ENCODE results near the gene PFDN2. TPM values are rescaled to one million over a fixed set of nuclear protein-coding genes. Genes with fewer than 3 reads are reported as not detected.
A peak's percentile ranks its signal among the peaks of the same experiment; 100 is the strongest.

Gene PFDN2
- total RNA-seq, 4 donors from 2014 or later: 23.8 to 58.2 (median 30.3) TPM

DNA sequence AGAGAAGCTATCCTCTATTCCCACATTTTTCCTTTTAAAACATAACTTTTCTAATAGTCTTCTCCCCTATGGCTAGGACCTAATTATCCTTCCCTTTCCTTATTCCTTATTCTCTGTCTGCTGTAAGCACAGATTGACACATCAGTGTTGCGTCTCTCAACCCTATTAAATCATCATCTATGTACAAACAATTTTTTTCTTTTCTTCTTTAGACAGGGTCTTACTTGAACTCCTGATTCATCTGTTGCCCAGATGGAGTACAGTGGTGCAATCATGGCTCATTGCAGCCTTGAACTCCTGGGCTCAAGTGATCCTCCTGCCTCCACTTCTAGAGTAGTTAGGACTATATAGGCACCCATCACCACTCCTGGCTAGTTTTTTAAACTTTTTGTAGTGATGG, 11.4 kb downstream of the PFDN2 start:
- no peak overlapping the region for H3K27ac ChIP-seq
- H3K4me1 ChIP-seq: no peaks in the 10 kb centered on the region
- TF ChIP-seq POLR2A (IDR thresholded peaks at IDR 0.05): no peak
- no peak for TF ChIP-seq CTCF (IDR thresholded peaks at IDR 0.05)
- no peak overlapping the region for H3K4me3 ChIP-seq (replicated peaks in 1 of 3)
- peaks cover 3 to 6% of the 10 kb centered on the region in 2 donors for H3K36me3 ChIP-seq
- intact Hi-C loops (cut with DNase I): no loop called here
- DNase-seq: no peak
- H3K9me3 ChIP-seq: no peaks in the 10 kb centered on the region
- no peaks in the 10 kb centered on the region for H3K27me3 ChIP-seq
- 97 to 98% methylated on average over 1 of the region's 1 CpG for WGBS, 2 donors

DNA sequence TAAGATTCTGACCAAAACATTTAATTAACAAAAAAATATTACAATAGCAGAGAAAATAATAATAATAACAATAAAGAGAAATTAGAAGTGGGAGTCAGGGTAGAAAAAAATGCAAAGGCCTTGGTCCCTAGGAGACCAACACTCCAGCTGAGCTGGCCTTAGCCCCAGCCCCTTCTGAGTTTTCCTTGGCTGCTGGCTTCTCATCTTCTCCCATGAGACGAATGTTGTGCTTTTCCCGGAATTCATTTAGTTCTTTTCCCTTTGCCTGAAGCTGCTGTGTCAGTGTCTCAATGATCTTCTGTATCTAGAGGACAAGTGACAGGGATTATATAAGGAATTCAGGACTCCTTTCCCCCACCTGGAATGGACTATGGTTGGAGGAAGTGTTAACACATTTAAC, 17.3 kb downstream of the PFDN2 start:
- peaks cover 7 to 8% of the 10 kb centered on the region in 2 donors for H3K4me1 ChIP-seq
- no peak for TF ChIP-seq CTCF (IDR thresholded peaks at IDR 0.05)
- no peak for TF ChIP-seq POLR2A (IDR thresholded peaks at IDR 0.05)
- H3K9me3 ChIP-seq: no peaks in the 10 kb centered on the region

DNA sequence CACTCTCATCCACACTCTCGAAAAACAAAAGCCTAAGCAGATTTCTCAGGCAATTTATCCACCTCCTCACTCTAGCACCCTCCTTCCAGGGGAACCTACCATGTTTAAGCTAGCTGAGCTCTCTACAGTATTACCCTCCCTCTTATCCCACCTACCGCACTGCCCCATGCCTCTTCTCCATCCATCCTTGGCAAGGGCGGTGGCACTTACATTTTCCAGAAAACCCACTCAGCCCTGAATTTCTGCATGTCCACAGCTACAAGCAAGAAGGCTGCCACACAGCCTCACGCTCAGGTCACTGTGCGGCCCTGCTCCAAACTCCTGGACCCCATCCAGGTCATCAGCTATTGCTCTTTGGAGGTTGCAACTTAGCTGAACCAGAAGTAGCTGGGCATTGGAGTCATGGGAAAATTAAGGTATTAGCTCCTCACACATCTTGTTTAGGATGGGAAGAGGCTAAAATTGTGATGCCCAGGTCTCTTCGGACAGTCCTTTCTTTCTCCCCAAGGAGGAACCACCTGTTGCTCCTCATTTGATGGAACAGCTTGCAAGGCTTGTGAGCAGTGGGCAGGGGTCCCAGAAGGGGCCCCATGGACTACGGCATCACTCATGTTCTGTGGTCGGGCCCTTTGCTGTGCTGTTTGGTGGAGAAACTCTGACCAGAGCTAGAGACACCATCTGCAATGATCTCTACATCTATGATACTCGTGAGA, 18.6 kb downstream of the PFDN2 start:
- H3K27ac ChIP-seq: peak overlapping the region in 1 of 3 donors; percentile 54
- peak; percentile 19 to 32 for DNase-seq
- no peaks in the 10 kb centered on the region for H3K27me3 ChIP-seq
- H3K4me1 ChIP-seq: peaks cover 7 to 8% of the 10 kb centered on the region in 2 donors
- no peaks in the 10 kb centered on the region for H3K9me3 ChIP-seq
- H3K36me3 ChIP-seq: peaks cover 3 to 6% of the 10 kb centered on the region in 2 donors
- H3K4me3 ChIP-seq (replicated peaks in 1 of 3): peak overlapping the region in 2 of 3 donors; percentile 51 to 70
- TF ChIP-seq POLR2A (IDR thresholded peaks at IDR 0.05) (no peak), CTCF (IDR thresholded peaks at IDR 0.05) (no peak)
- 61 to 69% methylated on average over 9 of the region's 9 CpGs for WGBS, 2 donors
- intact Hi-C loops (cut with DNase I): loop anchor here (5.0 to 10.0 kb wide), 3 partner anchors 54 to 264 kb away; partner anchors contain the start of gene USF1

More for the DNA sequence above, 17.3 kb downstream of the PFDN2 start:
- H3K36me3 ChIP-seq: peaks cover 3 to 6% of the 10 kb centered on the region in 2 donors
- intact Hi-C loops (cut with DNase I): no loop called here
- WGBS, 2 donors: 68 to 78% methylated on average over 2 of the region's 2 CpGs
- no peak overlapping the region for H3K27ac ChIP-seq
- no peak overlapping the region for H3K4me3 ChIP-seq (replicated peaks in 1 of 3)
- no peaks in the 10 kb centered on the region for H3K27me3 ChIP-seq
- no peak for DNase-seq

DNA sequence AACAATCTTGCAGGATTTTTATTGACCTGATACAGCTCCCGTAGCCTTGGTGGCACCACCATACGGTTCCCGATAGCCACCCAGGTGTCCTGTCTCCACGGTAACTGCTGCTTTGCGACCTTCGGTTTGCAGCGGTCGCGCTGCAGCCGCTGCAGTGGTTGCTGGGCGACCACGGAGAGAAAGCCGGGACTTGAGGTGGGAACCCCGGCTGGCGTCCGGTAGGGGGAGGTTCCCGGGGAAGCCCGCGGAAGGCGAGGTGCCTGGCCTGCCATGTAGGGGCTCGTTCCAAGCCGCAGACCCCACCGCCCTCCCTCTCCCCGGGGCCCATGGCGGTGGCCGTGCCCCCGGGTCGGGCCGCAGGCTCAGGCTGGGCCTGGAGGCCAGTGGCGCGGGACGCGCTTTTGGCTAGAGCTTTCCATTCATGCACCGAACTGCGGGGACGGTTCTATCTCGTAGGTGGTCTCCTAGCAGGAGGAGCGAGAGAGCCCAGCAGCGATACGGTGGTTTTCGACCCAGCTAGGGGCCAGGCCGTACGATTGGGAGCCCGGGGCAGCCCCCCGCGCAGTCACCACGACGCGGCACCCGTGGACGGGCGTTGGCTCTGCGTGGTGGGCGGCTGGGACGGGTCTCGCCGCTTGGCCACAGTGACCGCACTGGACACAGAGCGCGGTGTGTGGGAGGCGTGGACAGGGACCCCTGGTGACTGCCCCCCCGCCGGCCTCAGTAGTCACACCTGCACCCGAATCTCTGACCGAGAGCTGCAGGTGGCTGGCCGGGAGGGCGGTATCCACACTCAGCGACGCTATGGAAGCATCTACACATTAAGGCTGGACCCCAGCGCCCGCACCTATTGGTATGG, 19.4 kb downstream of the PFDN2 start, which contains the start of gene KLHDC9:
Gene KLHDC9, plus strand, starts transcription at position 152 of the 859 bp plus-strand sequence. Its CDS starts 175 bp downstream, at position 327.
- peaks cover 7 to 8% of the 10 kb centered on the region in 2 donors for H3K4me1 ChIP-seq
- H3K4me3 ChIP-seq (replicated peaks in 1 of 3): peak within 1 kb of the TSS; percentile 51 to 70 (median 66)
- H3K27me3 ChIP-seq: no peaks in the 10 kb centered on the region
- WGBS, 2 donors: 7 to 10% methylated on average over 22 to 54 of the region's 71 CpGs
- peak within 1 kb of the TSS in 2 of 3 donors; percentile 54 to 68 for H3K27ac ChIP-seq
- H3K9me3 ChIP-seq: no peaks in the 10 kb centered on the region
- DNase-seq: peak; percentile 93 to 94
- TF ChIP-seq CTCF (IDR thresholded peaks at IDR 0.05) (peak in 1 of 6 experiments; percentile 33), POLR2A (IDR thresholded peaks at IDR 0.05) (peak in 1 of 2 donors; percentile 36)
- intact Hi-C loops (cut with DNase I): loop anchor here (5.0 to 10.0 kb wide), 3 partner anchors 54 to 264 kb away; partner anchors contain the start of gene USF1
- peaks cover 3 to 6% of the 10 kb centered on the region in 2 donors for H3K36me3 ChIP-seq

Data from thyroid gland (tissue), 4 donors.